ENCODE results near the gene CCDC54. TPM values are rescaled to one million over a fixed set of nuclear protein-coding genes. Genes with fewer than 3 reads are reported as not detected.

The CCDC54 gene
- total RNA-seq, 1 donor from 2014 or later, result not detected

Other genes starting within 250 kb of the CCDC54 start
- gene BBX, start 145.5 kb downstream of the CCDC54 start, total RNA-seq, result 28.6 and 31.6 TPM in 2 replicates